A172 (cell line): ENCODE results near the gene COL26A1. TPM values are rescaled to one million over a fixed set of nuclear protein-coding genes. Genes with fewer than 3 reads are reported as not detected.
"Not testable (repeated sequence)": the region's sequence is repeated elsewhere in the genome, so short reads cannot be mapped to it uniquely, and the experiment has no call there.

ENCODE experiments used
- DNase-seq: peaks from one replicate; pipeline ENCODE4 v3.0.0-alpha.2; 2015; ENCODE audit warnings: low spot score
- total RNA-seq: library from RNA; depleted of rRNA; stranded (reverse); fragments of >200 nt; shearing (Covaris generic); gene quantifications from 2 replicates; pipeline ENCODE4 v1.2.3, GENCODE V29; 2014

Gene COL26A1
- total RNA-seq, 1 experiment from 2014 or later: not detected

DNA sequence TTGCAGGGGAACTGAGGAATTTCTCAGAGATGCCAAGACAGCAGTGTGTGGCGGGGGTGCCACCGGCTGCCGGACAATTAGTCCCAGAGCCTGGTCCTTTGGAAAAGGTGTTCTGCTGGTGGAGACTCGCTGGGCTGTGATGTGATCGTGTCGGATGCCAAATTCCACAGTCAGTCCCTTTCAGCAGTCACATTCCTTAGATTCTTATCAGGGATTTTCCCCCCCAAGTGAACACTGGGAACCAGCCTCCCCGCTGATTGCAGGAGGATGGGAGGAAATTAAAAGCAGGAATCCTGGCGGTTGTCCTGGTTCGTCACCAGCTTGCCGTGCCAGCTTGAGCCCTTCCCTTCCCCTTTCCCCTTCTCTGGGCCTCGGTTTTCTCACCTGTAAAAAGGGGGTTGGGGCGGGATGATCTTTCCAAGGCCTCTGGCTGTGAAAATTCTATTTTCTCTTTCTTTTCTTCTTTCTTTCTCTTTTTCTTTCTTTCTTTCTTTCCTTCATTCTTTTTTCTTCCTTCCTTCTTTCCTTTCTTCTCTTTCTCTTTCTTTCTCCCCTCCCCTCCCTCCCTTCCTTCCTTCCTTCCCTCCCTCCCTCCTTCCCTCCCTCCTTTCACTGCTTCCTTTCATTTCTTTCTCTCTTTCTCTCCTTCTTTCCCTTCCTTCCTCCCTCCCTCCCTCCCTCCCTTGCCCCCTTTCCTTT is 39.6 kb downstream of the COL26A1 start:
- peak; percentile 95 for DNase-seq

DNA sequence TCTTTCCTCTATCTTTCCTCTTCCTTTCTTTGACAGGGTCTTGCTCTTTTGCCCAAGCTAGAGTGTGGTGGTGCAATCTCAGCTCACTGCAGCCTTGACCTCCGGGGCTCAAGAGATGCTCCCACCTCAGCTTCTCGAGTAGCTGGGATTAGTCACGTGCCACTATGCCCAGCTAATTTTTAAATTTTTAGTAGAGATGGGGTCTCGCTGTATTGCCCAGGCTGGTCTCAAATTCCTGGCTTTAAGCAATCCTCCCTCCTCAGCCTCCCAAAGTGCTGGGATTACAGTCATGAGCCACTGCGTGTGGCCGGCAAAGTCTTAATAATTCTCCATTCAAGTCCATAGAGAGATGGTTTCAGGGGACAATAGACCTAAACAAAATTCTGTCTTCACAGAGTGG is 40.2 kb downstream of the COL26A1 start:
- no peak for DNase-seq

DNA sequence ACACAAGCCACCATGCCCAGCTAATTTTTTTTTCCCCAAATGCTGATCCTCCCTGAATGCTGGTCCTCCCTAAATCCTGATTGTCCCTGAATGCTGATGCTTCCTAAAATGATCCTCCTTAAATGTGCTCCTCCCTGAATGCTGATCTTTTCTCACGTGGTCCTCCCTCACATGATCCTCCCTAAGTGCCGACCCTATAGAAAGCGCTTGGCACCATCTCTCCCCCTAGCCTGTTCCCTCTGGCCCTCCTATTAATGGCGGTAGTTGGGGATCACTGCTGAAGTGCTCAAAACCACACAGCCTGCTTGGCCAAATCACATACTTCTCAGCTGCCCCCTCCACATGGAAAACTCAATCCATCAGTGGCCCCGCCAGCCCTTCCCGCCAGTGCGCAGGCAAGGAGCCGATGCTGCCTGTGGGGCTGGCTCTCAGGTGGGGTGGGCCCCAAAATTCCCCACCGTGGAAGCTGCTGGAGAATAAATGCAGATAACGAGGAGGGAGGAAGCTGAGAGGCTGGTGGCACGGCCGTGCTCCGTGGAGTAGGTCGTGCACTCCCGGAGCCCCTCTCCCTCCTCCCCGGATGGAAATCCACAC is 42.9 kb downstream of the COL26A1 start:
- DNase-seq: no peak

DNA sequence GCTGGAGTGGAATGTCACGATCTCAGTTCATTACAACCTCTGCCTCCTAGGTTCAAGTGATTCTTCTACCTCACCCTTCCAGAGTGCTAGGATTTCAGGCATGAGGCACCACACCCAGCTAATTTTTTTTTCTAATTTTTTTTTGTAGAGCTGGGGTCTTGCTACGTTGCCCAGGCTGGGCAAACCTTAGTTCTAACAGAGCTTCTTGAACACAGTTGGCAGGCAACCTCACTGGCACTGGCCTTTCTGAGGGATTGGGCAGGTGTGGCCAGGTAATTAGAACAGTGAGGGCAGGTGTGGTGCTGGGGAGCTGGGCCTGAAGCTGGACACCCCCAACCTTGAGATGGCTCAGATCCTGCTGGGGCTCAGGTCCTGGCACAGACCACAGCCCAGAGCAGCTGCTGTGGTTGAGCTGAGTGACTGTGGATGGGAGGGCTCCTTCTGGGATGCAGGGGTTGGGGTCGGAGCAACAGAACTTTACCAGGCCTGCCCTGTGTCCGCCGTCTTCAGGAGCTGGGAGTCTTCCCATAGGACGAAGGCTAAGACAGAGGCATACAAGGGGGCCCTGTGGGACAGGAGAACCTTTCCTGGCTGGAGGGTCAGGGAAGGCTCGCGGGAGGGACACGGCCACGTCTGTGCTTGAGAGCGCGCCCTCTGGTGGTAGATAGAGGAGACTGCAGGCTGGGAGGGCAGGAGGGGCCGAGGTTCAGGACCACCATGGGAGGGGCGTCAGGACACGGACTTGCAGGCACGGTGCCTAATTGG is 48.2 kb downstream of the COL26A1 start:
- DNase-seq: no peak

DNA sequence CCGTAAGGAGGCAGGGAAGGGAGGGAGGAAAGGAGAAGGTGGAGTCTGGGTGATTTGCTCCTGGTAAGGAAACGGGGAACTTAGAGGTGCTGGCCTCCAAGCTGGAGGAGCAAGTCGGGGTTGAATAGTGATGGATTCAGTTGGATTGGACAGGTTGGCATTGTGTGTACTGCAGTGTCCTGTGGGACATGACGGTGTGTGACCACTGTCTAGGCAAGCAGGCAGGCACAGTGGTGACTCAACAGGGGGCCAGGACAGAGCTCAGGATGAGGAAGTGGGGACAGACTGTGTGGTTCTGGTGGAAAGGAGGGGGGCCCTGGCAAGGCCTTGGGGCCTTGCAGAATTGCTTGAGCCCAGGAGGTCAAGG is 48.8 kb downstream of the COL26A1 start:
- no peak for DNase-seq

DNA sequence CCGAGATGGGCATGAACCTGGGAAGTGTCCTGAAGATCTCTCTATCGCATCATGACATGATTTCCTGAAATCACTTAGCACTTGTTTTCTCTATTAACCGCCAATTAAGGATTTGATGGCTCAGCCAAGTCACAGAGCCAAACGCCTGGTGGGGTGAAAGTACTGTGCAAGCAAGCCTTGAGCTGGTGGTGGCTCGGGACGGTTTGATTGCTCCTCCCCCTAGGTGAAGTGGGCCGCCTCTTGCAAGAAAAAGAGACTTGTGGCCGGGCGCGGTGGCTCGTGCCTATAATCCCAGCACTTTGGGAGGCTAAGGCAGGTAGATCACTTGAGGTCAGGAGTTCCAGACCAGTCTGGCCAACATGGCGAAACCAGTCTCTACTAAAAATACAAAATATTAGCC is 50.3 kb downstream of the COL26A1 start:
- no peak for DNase-seq

DNA sequence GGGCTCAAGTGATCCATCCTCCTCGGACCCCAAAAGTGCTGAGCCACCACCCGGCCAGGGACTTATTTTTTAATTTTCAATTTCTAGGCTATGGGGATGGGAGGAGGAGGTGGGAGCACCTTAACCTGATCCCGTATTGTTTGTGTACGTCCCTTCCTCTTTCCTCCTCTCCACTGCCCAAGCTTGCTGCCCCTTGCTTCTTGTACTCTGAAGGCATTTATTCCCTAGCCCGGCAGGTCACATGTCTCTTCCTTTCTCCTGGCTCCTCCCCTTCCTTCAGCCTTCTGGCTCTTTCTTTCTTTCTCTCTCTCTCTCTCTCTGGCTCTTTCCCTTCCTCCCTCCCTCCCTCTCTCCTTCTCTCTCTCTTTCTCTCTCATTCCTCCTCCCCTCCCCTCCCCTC is 56.0 kb downstream of the COL26A1 start:
- no peak for DNase-seq

DNA sequence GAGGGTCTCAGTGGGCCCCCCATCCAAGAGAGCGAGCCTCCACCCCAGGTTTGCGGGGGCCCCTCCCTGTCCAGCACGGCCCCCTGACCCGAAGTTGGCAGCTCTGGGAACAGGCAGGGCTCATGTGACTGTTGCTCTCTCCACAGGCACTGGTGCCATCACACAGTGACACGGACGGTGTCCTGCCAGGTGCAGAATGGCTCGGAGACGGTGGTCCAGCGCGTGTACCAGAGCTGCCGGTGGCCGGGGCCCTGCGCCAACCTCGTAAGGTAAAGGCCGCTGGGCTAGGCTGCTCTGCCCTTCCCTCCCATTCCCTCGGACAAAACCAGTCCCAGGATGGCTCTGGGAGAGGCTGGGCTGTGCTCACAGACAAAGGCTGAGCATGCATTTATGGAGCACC is 57.2 kb downstream of the COL26A1 start:
- no peak for DNase-seq

DNA sequence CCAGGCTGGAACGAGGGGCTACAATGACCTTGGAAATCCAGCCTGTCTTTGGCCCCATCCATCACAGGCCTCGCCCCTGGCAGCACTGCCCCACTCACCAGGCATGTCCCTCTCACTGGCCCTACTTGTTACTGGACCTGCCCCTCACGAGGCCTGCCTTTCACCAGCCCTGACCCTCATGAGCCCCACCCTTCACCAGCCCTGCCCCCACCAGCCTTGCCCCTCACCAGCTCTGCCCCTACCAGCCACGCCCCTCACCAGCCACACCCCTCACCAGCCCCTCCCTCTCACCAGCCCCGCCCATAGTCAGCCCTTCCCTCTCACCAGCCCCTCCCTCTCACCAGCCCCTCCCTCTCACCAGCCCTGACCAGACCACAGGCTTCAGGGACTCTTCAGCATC is 57.8 kb downstream of the COL26A1 start:
- DNase-seq: no peak

DNA sequence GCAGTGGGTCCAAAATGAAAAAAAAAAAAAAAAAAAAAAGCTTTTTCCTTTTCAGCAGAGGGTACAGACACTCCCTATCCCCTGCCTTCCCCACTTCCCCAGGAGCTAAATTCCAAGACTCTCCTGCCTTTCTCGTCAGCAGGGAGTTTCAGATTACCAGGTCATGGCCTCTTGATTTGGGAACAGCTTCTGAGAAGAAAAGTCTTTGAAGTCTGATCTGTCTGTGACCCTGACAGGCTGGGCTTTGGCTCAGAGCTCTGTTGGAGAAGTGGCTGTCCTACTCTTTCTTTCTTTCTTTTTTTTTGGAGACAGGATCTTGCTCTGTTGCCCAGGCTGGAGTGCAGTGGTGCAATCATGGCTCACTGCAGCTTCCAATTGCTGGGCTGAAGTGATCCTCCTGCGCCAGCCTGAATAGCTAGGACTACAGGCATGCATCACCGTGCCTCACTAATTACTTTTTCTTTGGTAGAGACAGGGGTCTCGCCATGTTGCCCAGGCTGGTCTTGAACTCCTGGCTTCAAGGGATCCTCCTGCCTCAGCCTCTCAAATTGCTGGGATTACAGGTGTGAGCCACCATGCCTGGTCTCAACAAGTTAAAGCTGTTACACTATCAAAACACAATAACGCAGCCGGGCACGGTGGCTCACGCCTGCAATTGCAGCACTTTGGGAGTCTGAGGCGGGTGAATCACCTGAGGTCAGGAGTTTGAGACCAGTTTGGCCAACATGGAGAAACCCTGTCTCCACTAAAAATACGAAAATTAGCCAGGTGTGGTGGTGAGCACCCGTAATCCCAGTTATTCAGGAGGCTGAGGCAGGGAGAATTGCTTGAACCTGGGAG is 59.9 kb downstream of the COL26A1 start:
- DNase-seq: no peak

DNA sequence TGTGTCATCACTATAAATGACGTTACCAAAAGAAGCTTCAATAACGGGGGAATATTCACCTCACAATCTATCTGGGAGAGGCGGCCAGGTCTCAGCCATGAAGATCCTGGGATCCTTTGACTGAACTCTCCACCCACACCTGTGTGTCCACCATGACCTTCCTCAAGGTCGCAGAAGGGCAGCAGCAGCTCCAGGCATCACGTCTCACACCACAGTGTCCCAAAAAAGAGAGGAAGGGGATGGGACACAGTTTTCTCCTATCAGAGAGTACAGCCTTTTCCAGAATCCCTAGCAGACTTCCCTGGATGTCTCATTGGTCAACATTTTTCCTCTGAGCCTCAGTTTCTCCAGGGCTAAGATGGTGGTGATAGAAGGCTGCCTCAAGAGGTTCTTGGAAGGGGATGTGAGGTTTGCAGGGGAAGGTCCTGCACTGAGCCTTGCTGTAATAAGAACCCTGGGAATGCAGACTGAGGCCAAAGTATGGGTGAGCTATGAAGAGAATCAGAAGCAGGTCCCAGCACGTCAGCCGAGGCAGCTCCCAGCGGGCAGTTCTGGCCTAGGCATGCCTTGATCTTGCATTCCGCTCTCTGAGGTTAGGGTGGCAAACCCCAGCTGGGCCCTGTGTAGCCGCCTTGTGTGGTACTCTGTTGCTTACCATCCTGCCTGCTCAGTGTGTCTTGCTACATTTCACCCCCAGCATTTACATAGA is 63.8 kb downstream of the COL26A1 start:
- no peak for DNase-seq

DNA sequence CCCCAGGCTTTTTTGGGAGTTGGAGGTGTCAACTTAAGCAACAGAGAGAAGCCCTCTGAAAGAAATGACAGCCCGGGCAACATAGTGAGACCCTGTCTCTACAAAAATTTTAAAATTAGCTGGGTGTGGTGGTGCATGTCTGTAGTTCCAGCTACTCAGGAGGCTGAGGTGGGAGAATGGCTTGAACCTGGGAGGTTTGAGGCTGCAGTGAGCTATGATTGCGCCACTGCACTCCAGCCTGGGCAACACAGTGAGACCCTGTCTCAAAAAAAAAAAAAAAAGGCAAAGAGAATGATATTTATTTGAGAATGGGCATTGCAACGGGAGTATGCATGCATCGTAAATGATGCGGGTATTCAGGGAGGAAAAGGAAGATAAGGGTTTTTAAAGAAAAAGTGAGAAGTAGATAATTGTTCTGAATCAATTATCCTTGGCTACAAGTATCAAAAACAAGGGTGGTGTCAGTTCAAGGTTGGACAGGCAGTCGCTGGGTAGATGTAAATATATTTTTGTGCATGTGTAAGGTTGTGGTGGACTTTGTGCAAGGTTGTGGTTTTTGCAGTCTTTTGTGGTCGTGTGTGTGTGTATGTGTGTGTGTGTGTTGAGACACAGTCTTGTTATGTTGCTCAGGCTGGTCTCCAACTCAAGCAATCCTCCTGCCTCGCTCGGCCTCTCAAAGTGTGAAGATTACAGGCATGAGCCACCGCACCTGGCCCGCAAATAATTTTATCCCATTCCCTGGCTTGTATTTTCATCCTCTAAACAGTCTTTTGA is 65.6 kb downstream of the COL26A1 start:
- DNase-seq: no peak

DNA sequence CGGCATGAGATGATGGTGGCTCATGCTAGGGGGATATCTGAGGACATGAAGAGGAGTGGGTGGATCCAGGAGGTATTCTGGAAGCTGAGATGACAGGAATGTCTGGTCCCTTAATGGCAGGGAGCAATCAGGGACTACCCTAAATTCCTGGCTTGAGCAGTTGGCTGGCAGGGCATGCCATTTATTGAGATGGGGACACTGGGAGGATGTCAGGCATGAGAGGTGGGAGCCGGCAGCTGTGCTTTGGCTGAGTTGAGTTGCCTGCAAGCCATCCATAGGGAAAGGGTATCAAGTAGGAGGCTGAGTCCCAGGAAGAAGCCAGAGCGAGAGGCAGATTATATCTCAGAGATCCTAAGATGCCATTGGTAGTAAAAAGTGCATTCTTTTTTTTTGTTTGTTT is 69.6 kb downstream of the COL26A1 start:
- no peak for DNase-seq

DNA sequence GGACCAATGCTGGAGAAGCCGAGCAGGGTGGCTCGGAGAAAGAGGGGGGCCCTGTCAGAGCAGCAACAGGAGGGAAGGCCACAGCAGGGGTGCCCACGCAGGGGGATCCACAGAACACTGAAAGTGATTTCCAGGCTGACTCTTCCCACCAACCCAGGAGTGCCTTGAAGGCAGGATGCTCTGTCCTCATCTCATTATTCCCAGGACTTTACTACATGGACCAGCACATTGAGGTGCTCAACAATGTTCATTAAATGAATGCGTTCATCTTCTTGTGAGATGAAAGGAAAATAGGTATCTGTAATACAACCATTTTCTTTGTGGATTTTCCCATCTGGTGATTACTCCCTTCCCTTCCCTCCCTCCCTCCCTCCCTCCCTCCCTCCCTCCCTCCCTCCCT is 71.0 kb downstream of the COL26A1 start:
- no peak for DNase-seq

DNA sequence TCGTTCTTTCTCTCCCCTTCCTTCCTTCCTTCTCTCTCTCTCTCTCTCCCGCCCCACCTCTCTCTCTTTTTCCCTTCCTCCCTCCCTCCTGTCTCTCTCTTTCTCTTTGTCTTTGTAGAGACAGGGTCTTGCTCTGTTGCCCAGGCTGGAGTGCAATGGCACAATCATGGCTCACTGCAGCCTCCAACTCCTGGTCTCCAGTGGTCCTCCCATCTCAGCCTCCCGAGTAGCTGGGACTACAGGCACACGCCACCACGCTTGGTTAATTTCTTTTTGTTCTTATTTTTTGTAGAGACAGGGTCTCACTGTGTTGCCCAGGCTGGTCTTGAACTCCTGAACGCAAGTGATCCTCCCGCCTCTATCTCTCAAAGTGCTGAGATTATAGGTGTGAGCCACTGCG is 71.5 kb downstream of the COL26A1 start:
- DNase-seq: not testable (repeated sequence)

DNA sequence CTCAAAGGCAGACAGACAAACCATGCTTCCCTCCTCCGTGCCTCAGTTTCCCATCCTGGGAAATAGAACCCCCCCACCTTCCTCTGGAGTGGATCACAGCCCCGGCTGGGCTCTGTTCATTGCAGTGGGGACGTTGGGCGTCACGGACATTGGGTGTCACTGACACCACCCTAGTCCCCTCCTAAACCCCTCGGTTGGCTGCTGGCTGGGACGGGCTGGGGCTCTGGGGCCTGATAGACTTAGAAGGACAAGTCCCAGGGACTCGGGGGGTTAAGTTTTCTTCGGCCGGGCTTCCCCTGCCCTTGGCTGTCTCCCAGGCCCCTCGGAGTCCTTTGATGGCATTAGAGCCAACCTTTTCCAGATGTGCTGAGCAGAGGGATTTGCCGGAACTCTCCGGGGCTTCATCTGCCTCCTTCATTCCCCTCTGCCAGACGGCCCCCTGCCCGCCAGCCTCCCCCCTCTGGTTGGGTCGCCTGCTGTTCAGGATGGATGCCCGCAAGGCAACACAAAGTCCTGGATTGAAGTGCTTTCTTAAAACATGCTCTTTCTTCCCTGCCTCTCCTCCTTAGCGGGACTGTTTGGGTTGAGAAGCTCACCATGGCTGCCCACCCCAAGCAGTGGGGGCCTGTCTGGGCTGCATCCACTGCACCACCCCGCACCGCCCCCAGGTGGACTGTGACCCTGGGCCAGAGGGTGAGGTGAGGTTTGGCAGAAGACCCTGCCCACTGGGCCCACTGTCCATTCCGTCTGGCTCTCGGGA is 73.0 kb downstream of the COL26A1 start:
- no peak for DNase-seq

DNA sequence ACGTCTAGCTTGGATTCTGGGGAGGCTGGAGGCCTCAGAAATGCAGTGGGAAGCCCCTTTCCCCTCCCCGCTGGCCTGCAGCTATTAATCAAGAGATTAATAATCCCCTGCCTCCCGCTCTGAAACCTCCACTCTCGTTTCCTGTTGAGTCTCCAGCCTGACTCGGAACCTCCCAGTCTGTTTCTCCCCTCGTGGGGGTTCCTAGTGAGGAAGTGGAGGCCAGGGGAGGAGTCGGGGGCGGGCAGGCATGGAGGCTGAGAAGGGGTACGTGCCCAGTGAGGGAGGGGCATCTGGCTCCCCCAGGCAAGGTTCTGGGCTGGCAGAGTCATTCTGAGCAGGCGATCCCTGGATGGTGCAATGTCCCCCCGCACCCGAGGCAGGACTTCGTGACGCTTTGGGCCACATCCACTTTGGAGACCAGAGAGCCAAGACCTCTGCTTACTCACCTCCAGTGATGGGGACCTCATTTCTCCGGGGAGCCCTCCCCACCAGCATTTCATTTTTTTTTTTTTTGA is 73.6 kb downstream of the COL26A1 start:
- no peak for DNase-seq

DNA sequence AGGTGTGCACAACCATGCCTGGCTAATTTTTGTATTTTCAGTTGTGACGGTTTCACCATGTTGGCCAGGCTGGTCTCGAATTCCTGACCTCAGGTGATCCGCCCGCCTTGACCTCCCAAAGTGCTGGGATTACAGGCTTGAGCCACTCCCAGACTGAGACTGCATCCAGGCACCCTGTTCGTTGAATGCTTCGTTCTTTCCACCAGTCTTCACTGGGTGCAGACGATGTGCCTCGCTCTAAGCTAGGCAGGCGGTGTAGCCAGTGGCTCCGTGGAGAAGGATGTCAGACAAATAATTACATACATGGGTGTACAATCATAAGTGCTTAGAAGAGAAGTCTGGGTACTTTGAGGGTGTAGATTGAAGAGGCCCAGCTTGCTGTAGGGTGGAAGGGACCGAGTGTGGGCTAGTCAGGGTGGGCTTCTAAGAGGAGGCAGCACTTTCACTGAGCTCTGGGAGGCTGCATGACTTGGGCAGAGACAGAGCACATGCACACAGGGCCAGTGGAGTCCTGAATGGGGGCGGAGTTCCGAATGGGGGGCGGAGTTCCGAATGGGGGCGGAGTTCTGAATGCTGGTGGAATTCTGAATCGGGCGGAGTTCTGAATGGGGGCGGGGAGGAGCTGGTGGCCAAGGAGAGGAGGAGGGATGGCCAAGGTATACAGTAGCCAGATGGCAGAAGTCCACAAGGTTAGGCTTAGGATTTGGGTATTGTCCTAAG is 74.3 kb downstream of the COL26A1 start:
- DNase-seq: peak; percentile 21

DNA sequence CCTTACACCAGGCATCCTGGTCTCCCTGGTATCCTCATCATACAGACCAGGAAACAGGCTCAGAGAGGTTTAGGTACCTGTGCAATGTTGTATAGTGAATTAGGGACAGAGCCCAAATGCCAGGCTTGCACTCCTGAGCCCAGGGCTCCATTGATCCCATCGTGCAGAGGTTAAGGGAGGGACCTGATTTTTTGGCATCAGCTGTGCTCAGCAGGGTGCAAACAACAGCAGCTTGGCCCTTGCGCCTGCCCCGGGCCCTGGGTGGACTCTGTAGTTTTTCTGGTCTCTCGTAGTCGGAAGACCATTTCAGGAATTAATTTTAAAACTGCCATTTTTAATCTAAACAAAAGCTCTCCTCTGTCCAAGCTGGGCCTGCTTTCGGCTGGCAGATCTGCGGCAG is 79.2 kb downstream of the COL26A1 start:
- DNase-seq: no peak
